Pancreas (tissue), 10 donors: Measurements from ENCODE around the gene ARHGEF3. TPM values are rescaled to one million over a fixed set of nuclear protein-coding genes. Genes with fewer than 3 reads are reported as not detected.

Source experiments
- ATAC-seq, 4 donors: fragments of 200-7000 bp; cut with Tn5 transposase; one replicate each; pipeline versions ENCODE4 v1.8.0 to v1.9.1; 2020; ENCODE audit warnings: mild to moderate bottlenecking in 4 of 4, moderate library complexity in 4 of 4
- DNase-seq, 6 donors: peaks; one replicate each; pipeline ENCODE4 v3.0.0-alpha.2; 2020
- FAIRE-seq: peaks from 2 replicates; lab custom pipeline; 2012; peaks lifted over from hg19 to GRCh38; lab: Jason Lieb, UNC
- H3K27ac ChIP-seq, 4 donors: fragments of 200-600 bp; sonication (generic); 1 replicate in 3 of 4; 2 replicates in 1 of 4; pipeline versions ENCODE4 v1.5.0 to v1.8.0; 2020
- H3K27me3 ChIP-seq, 4 donors: fragments of 200-600 bp; one replicate each; pipeline ENCODE4 v1.8.0; 2021
- H3K36me3 ChIP-seq, 3 donors: fragments of 200-600 bp; sonication (generic) in 1 of 3; one replicate each; pipeline versions ENCODE4 v1.5.0 to v1.8.0; 2020 to 2021
- H3K4me1 ChIP-seq, 3 donors: fragments of 200-600 bp; one replicate each; pipeline ENCODE4 v1.8.0; 2021
- H3K4me3 ChIP-seq, 4 donors: fragments of 200-600 bp; sonication (generic) in 2 of 4; one replicate each; pipeline versions ENCODE4 v1.5.0 to v1.8.0; 2020 to 2021
- H3K9me3 ChIP-seq, 4 donors: fragments of 200-600 bp; one replicate each; pipeline ENCODE4 v1.8.0; 2021
- WGBS, 2 donors: extraction: QIAGEN DNeasy Blood & Tissue Kit; methylation state at CpG; one replicate each; pipeline ENCODE4 v1.1.7; 2013; 5-methylcytosine and 5-hydroxymethylcytosine counted together
- intact Hi-C, 3 donors: fragments of 100-400 bp; cut with DNase I; formaldehyde crosslinking; loops; one replicate each; pipeline versions ENCODE4 v1.11.1 to v1.14.2; 2022
- polyA plus RNA-seq, 2 donors: library from polyadenylated mRNA; stranded (reverse); fragments of 200-250 nt; gene quantifications; one replicate each; pipeline ENCODE4 v1.2.3, GENCODE V29; 2013
- total RNA-seq, 6 donors: library from RNA; stranded (reverse); fragmentation: NEBNext Ultra II Directional in 4 of 6; extraction: Animal tissue kit (Norgen Biotek cat#: 25700) in 4 of 6; gene quantifications; one replicate each; pipeline versions ENCODE4 v1.2.1 to v1.2.4, GENCODE V29; 2021 to 2023
- TF ChIP-seq, protein P1 (sequence below), 4 donors: fragments of 200-600 bp; sonication (generic) in 3 of 4; IDR thresholded peaks; one replicate each; pipeline versions ENCODE4 v1.5.0 to v1.8.0; 2021; ENCODE audit warnings: antibody characterized with exemption in 4 of 4
- donor health status: healthy with polysubstance abuse.
- donor health status: DM: no; HTN: no; CAD: no; lungs with moderate emphysema.
- donor health status: DM: no; HTN: no; CAD: no.
- donor health status: control.
- donor health status: control.
- donor health status: Bipolar disorder and iron deficiency.
- donor health status: DM: yes; HTN: yes; CAD: no.
- donor health status: DM: no; HTN: no; CAD: no.
- donor health status: DM: no; HTN: no; CAD: no.
- donor health status: DM: yes; HTN: yes; CAD: no.

ARHGEF3 gene
- total and polyA plus RNA-seq, 8 donors = 11.4 to 36.5 (median 25.6) TPM

DNA sequence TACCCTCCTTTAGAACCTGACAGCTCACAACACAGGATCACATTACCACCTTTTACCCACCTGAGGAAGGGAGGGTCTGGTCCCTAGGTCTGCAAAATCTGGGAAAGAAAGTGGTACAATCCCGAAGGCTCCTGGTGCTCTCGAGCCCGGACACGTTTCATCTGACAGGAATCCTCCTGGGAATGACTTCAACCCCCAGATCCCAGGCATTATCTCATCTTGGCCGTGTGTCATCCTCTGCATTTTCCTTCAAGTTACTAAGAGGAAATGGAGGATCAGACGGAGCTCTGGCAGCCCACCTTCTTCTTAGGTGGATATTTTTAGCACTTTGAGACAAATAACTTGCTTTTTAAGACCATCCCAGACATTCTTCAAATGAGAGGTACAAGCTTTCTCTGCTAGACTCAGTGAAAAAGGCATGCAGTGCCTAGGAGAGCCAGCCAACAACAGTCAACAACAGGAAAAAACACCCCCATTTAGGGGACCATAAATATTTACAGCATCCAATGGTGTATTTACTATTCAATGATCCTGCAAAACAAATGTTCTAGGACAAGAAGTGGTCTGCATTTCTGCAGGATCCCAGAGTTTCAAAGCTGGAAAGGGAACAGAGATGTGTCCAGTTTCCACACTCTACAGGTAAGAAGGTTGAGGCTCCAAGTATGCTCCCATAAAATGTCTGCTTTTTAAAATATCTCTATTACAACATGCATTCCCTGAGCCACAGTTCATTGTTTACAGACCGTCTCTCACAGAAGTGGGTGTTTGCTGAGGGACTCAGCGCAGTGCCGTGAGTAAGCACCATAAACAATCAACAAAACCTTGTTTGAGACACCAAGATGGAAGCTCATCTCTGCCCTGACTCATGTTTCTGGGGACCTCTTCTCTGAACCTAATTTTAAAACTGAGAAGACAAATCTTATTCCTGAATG is 38.3 kb upstream of the ARHGEF3 start:
- DNase-seq = no peak
- FAIRE-seq = no peak
- ATAC-seq = no peak
- Histone ChIP-seq H3K36me3 (no peaks in the 10 kb centered on the region), H3K9me3 (no peaks in the 10 kb centered on the region), H3K27ac (no peak overlapping the region), H3K4me3 (no peak overlapping the region), H3K27me3 (no peaks in the 10 kb centered on the region), H3K4me1 (no peaks in the 10 kb centered on the region)
- intact Hi-C loops = no loop called here
- TF ChIP-seq, protein P1, sequence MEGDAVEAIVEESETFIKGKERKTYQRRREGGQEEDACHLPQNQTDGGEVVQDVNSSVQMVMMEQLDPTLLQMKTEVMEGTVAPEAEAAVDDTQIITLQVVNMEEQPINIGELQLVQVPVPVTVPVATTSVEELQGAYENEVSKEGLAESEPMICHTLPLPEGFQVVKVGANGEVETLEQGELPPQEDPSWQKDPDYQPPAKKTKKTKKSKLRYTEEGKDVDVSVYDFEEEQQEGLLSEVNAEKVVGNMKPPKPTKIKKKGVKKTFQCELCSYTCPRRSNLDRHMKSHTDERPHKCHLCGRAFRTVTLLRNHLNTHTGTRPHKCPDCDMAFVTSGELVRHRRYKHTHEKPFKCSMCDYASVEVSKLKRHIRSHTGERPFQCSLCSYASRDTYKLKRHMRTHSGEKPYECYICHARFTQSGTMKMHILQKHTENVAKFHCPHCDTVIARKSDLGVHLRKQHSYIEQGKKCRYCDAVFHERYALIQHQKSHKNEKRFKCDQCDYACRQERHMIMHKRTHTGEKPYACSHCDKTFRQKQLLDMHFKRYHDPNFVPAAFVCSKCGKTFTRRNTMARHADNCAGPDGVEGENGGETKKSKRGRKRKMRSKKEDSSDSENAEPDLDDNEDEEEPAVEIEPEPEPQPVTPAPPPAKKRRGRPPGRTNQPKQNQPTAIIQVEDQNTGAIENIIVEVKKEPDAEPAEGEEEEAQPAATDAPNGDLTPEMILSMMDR (IDR thresholded peaks at IDR 0.05) = no peak
- 74 to 81% methylated on average over 9 of the region's 9 CpGs for whole genome bisulfite sequencing, 2 donors

DNA sequence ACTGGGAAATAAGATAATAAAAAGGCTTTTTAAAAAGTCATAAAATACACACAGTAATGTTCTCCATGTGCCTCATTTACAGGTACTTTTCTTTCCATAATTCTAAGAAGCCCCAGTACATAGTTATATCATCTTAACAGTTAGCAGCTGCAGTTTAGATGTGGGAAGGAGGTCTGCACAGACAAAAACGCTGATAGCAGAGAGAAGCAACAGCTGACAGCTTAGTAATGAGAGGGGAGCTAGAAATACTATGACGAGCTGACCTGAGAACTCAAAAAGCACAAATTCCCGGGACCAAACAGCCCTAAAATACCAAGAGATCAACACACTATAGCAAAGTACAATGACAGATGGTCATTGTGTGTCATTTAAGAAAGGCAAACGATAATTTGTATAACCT is 36.7 kb upstream of the ARHGEF3 start:
- intact Hi-C loops = no loop called here
- no peaks in the 10 kb centered on the region for H3K9me3 ChIP-seq
- DNase-seq (no peak), ATAC-seq (no peak), FAIRE-seq (no peak)
- no peaks in the 10 kb centered on the region for H3K36me3 ChIP-seq
- H3K4me1 ChIP-seq = no peaks in the 10 kb centered on the region
- TF ChIP-seq, protein P1 (IDR thresholded peaks at IDR 0.05) = no peak
- WGBS, 2 donors = 67 to 75% methylated on average over 4 of the region's 4 CpGs
- no peaks in the 10 kb centered on the region for H3K27me3 ChIP-seq
- H3K27ac ChIP-seq = no peak overlapping the region
- H3K4me3 ChIP-seq = no peak overlapping the region

DNA sequence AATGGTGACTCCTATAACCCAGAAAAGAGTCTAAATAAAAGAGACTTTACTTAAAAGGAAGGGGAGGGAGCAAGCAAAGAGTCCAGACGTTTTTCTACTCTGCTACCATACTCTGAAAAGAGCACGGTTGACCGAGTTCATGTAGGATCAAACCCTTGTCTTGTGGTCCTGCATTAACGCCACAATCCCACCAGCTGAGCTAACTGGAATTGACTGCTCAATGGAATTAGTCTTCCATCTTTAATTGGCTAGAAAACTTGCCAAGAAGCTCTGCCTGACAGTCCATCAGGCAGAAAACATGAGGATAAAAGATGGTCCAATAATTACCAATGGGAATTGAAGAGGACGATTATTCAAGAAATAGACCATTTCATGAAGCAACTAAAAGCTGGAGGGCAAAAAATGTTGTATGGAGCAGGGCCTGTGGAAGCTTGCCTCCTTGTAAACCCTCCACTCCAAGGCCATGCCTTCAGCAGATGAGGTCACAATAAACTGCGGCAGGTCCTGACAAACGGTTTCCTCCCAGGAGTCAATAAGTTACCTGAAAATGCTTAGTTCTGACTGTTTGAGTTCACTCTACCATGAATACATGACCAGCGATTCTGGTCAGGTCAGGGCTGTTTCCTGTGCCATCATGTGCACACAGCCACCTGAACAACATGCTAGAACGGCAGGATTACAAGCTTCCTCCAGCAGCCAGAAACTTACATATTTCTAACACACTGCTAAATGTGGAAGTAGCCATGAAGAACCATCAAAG is 35.6 kb upstream of the ARHGEF3 start:
- DNase-seq = no peak
- 72 to 74% methylated on average over 9 of the region's 9 CpGs for WGBS, 2 donors
- no peaks in the 10 kb centered on the region for H3K27me3 ChIP-seq
- ATAC-seq = peak in 2 of 4 donors; percentile 25 to 55
- FAIRE-seq = no peak
- no peak overlapping the region for H3K27ac ChIP-seq
- no peaks in the 10 kb centered on the region for H3K36me3 ChIP-seq
- TF ChIP-seq, protein P1 (IDR thresholded peaks at IDR 0.05) = no peak
- H3K4me1 ChIP-seq = no peaks in the 10 kb centered on the region
- no peak overlapping the region for H3K4me3 ChIP-seq
- intact Hi-C loops = no loop called here
- H3K9me3 ChIP-seq = no peaks in the 10 kb centered on the region

DNA sequence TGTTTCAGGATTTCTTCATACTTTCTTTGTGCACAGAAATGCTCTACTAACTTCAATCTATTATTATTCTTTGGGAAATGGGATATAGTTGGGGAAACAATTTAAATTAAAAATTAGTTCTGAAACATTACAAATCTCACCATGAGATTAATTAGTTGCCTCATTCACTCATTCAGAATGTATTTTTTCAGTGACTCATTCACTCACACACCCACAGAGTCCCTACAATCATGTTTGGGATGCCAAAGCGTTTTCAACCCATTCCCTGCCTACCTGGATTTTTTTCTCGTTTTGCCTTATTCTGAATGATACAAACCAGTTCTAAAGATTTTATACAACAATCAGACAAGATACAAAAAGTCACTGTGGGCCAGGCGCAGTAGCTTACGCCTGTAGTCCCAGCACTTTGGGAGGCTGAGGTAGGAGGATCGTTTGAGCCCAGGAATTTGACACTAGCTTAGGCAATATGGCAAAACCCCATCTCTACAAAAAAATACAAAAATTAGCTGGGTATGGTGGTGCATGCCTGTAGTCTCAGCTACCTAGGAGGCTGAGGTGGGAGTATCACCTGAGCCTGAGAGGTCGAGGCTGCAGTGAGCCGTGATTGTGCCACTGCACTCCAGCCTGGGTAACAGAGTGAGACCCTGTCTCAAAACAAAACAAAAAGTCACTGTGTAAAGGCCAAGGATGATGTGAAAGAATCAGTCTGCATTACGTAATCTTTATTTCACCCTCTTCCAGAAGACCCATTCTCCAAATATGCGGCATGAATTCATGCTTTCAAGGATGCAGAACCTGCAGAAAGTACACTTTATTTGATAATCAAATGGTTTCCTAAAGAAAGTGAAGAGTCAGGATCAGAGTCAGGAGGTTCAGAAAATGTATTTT is 34.8 kb upstream of the ARHGEF3 start:
- TF ChIP-seq, protein P1 (IDR thresholded peaks at IDR 0.05) = no peak
- FAIRE-seq (no peak), DNase-seq (no peak), ATAC-seq (no peak)
- Histone ChIP-seq H3K4me1 (no peaks in the 10 kb centered on the region), H3K4me3 (no peak overlapping the region), H3K36me3 (no peaks in the 10 kb centered on the region), H3K9me3 (no peaks in the 10 kb centered on the region), H3K27ac (no peak overlapping the region), H3K27me3 (no peaks in the 10 kb centered on the region)
- intact Hi-C loops = no loop called here
- WGBS, 2 donors = 81 to 84% methylated on average over 9 of the region's 9 CpGs
